Measurements from ENCODE around the gene PHRF1.

PHRF1 gene

GRCh38 chr11:617199-617911, 41.1 kb downstream of the PHRF1 start:
- DNase-seq: no peak

- no peak for DNase-seq
Measured at GRCh38 chr11:617912-618682, 41.8 kb downstream of the PHRF1 start.

GRCh38 chr11:618856-619627, 42.8 kb downstream of the PHRF1 start:
- no peak for DNase-seq

GRCh38 chr11:619628-620050, 43.4 kb downstream of the PHRF1 start:
- no peak for DNase-seq

GRCh38 chr11:620201-620600, 43.9 kb downstream of the PHRF1 start:
- no peak for DNase-seq

DNA sequence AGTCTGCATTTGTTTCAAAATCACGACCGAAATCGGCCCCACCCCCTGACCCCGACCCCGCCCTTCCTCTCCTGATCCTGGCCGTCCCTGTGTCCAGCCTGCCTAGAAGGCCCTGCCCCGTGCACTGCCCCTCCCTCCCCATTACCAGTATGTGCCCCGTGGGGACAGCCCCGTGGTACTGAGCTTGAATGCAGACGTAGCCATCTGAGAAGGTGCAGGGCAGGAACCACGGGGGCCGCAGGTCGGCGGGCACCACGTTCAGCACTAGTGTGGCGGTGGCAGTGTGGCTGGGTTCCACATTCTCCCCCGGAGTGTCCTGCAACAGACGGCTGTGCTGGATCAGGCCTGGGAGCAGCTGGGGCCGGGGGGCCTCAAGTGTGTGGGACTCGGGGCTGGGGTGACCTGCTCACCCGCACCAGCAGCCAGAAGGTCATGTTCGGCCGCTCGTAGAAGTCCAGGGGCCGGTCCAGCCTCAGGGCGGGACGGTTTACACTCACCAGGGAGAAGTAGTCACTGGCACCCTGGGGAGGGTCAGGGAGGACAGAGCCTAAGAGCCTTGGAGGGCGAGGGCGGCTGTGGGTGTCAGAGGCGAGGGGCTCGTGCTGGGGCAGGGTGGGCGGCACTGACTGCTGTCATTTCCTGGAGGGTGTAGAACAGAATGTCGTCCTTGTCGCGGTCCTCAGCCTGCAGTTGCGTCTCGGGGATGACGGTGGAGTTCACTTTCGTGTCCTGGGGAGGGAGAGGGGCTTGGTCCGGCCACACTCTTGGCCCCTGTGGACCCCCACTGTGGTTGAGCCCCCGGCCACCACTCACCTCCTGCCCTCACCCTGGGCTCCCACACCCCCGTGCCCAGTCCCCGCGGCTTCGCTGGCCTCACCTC, 44.9 kb downstream of the PHRF1 start:
- DNase-seq: no peak

DNA sequence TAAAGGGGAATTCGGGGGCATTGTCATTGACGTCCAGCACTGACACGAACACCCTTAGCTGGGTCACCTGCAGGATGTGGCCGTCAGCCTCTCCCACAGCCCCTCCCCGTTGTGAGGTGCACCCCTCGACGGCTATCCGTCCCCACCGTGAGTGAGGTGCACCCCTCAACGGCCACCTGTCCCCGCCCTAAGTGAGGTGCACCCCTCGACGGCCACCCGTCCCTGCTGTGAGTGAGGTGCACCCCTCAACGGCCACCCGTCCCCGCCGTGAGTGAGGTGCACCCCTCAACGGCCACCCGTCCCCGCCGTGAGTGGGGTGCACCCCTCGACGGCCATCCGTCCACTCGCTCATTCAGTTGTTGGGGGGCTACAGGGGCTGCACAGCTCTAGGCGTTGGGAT, 45.6 kb downstream of the PHRF1 start:
- DNase-seq: no peak

DNA sequence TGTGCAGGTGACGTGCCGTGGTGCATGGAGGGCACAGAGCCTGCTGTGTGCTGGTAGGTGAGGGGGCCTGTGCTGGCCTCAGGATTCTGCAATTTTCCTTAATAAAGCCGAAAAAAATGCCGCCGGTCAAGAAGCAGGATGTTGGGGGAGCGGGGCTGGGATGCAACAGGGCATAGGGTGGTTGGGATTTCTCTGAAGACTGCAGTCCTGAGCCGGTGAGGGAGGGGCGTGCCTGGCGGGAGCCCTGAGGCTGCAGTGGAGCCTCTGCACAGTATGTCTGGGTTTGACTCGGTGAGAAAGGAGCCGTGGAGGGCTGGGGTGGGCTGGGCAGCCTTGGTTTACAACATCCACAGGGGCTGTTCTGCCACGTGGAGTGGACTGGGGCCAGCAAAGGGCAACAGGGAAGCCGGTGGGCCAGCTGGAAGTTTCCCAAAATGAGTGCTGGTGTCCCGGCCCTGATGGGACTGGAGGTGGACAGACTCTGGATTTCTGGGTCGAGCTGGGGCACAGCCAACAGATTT, 47.1 kb downstream of the PHRF1 start:
- DNase-seq: no peak

- DNase-seq: no peak
Measured at GRCh38 chr11:623999-624704, 47.9 kb downstream of the PHRF1 start.

DNA sequence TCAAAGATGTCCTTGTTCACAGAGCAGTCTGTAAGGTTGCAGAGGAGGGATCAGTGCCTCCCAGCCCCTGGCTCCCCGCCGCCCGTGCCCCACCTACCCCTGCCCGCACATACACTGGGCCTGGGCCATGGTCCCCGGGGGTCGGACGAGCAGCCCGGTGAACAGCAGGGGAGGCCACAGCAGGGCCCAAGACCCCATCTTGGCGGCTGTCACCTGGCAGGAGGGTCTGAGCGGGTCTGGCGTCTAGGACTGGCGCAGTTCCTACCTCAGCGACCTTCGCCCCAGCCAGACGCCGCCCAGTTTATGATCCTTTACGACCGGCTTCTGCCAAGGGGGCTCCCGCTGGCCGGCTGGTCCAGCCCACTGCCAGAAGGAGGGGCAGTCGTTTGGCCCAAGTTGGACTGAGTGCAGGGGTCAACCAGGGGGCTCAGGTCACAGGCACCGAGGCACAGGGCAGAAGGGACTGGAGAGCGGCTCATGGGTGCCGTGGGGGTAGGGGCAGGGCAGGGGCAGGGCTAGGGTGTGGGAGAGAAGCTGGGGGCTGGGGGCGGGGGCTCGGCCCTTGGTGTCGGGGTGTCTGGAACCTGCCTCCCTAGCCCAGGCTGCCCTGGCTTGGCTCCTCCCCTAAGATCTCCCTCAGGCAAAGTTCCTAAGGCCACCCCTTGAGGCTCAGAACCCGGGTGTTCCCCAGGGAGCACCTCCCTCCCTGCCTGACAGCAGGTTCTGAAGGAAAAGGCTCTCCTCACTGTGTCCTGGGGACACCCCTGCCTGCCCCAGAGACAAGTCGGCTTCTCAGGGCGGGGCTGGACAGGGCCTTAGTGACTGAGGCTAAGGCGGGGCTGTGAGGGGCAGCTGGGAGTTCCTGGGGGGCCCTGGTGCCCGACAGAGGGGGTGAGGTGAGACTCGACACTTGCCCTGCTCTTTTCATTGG, 48.7 kb downstream of the PHRF1 start, which contains the start of gene CDHR5:
CDHR5 (minus strand) TSS at position 251 of the 931 bp plus-strand sequence; CDS start at position 198, 53 bp downstream.
- no peak for DNase-seq

DNA sequence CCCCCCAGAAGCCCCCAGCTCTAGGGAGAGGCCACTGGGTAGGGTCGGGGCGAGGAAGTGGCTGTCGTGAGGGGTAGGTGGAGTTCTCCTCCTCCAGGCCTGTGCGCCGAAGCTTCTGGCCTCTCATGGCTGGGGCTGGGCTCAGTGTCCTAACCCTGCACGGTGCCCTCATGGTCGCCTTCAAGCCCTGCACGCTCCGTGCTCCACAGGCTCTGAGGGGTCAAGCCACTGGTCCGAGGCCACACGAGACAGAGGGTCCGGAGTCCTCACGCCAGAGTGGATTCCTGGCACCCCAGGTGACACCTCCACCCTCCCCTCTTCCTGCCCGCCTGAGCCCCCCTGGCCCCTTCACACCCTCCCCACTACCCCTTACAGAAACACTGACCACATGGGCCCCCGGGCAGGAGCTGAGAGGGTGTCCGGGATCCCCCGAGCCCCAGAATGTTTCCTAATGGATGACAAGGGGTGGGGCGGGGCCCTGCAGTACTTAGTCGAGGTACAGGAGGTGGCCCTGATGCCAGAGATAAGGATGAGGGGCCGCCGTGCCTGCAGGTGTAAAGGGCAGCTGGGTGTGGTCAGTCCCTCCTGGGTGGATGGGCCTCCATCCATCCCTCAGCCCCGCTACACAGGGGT, 49.5 kb downstream of the PHRF1 start:
- no peak for DNase-seq

- no peak for DNase-seq
Measured at GRCh38 chr11:626475-627307, 50.4 kb downstream of the PHRF1 start, which contains the start of gene SCT. Gene SCT (minus strand): TSS chr11:627181. CDS start chr11:627143, 38 bp downstream.

DNA sequence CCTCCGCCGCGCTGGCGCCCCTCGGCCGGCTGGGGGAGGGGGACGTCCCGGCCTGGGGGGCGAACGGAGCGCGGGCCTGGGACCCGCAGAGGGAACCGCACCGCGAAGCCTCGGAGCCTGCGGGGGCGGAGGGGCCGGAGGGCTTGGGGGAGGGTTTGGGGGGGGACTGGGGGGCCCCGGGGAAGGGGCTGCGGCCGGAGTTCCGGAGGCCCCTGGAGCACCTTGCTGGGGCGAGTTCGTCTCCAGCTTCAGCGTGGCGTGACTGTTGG, 51.0 kb downstream of the PHRF1 start:
- DNase-seq: no peak

GRCh38 chr11:628056-628455, 51.8 kb downstream of the PHRF1 start:
- DNase-seq: no peak

GRCh38 chr11:629237-629583, 52.9 kb downstream of the PHRF1 start:
- no peak for DNase-seq

DNA sequence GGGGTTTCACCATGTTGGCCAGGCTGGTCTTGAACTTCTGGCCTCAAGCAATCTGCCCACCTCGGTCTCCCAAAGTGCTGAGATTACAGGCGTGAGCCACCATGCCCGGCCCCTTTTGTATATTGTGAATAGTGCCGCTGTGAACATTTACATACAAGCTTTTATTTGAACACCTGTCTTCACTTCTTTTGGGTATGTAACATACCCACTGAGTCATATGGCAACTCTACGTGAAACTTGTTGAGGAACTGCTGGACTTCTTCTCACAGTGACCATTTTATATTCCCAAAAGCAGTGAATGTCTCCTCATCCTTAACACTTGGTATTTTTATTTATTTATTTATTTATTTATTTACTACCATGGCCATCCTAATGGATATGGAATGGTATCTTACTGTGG, 54.6 kb downstream of the PHRF1 start:
- DNase-seq: no peak

- no peak for DNase-seq
Measured at GRCh38 chr11:635945-636510, 59.8 kb downstream of the PHRF1 start.

GRCh38 chr11:636511-637332, 60.5 kb downstream of the PHRF1 start, which contains the start of gene DRD4:
Gene DRD4 (plus strand): TSS chr11:637269. CDS start chr11:637305, 36 bp downstream.
- DNase-seq: no peak
